AG04449 (cell line): ENCODE data around the gene BTBD18.

Experiments used
- CTCF ChIA-PET: fragments of 350-600 bp; formaldehyde crosslinking; extraction: SDS; loops from one replicate; lab custom pipeline; 2021; ENCODE audit warnings: antibody characterized with exemption; lab: Yijun Ruan, JAX
- POLR2A ChIA-PET: fragments of 400-600, 350-600 bp; formaldehyde crosslinking; extraction: SDS; loops from one replicate; lab custom pipeline; 2020; ENCODE audit warnings: antibody characterized with exemption, inconsistent platforms; lab: Yijun Ruan, JAX
- DNase-seq: peaks from one replicate; pipeline ENCODE4 v3.0.0-alpha.2; 2010; ENCODE audit warnings: low read depth, low spot score
- H3K4me3 ChIP-seq: 2 replicates; pipeline ENCODE4 v1.5.1; 2011; ENCODE audit warnings: low read depth, mild to moderate bottlenecking, control low read depth, low read length
- TF ChIP-seq, protein P1 (sequence below): IDR thresholded peaks from one replicate; pipeline ENCODE4 v1.5.1; 2011; ENCODE audit warnings: mild to moderate bottlenecking, moderate library complexity, low read length, control low read depth, inconsistent platforms; ENCODE audit not compliant: insufficient read depth; ENCODE audit errors: missing control alignments

BTBD18 gene

GRCh38 chr11:57751676-57752253, at the start of gene BTBD18:
Gene BTBD18, minus strand, starts transcription at chr11:57751819. Its CDS starts 631 bp downstream, at chr11:57751188.
- DNase-seq = no peak
- POLR2A ChIA-PET = interaction anchor here (0.6 to 1.6 kb wide), 4 partner anchors 10 to 308 kb away, joined by 3 to 8 read pairs (median 3); partner anchors contain the start of gene SELENOH
- TF ChIP-seq, protein P1, sequence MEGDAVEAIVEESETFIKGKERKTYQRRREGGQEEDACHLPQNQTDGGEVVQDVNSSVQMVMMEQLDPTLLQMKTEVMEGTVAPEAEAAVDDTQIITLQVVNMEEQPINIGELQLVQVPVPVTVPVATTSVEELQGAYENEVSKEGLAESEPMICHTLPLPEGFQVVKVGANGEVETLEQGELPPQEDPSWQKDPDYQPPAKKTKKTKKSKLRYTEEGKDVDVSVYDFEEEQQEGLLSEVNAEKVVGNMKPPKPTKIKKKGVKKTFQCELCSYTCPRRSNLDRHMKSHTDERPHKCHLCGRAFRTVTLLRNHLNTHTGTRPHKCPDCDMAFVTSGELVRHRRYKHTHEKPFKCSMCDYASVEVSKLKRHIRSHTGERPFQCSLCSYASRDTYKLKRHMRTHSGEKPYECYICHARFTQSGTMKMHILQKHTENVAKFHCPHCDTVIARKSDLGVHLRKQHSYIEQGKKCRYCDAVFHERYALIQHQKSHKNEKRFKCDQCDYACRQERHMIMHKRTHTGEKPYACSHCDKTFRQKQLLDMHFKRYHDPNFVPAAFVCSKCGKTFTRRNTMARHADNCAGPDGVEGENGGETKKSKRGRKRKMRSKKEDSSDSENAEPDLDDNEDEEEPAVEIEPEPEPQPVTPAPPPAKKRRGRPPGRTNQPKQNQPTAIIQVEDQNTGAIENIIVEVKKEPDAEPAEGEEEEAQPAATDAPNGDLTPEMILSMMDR = peak; percentile 52
- CTCF ChIA-PET = interaction anchor here (0.6 to 9.9 kb wide), 21 partner anchors 9 to 772 kb away, joined by 3 to 200 read pairs (median 7); partner anchors contain the start of genes CTNND1 and SELENOH
- no peak within 1 kb of the TSS for H3K4me3 ChIP-seq

DNA sequence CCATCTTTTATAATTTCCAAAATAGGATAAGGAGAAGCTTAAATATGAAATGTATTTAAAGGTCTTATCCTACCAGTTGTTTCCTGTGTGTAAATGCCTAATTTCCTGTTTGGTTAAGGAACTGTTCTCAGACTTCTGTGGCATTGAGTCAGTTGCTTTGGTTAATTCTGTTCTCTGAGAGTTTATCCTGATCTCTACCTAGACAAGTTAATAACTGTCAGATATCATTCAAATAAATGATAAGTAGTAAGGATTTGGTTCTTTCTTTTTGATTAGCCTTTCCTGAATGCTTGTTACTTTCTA, 49.5 kb upstream of the BTBD18 start:
- DNase-seq = no peak
- H3K4me3 ChIP-seq = no peak overlapping the region
- TF ChIP-seq, protein P1 = no peak
- ChIA-PET POLR2A (interaction anchor here (0.7 to 1.4 kb wide), 4 partner anchors 40 to 713 kb away, joined by 3 to 7 read pairs (median 5); partner anchors contain the start of genes CTNND1 and SELENOH), CTCF (interaction anchor here (0.8 to 13.5 kb wide), 42 partner anchors 9 to 747 kb away, joined by 3 to 315 read pairs (median 5); partner anchors contain the start of genes BTBD18, CTNND1, MED19 and SELENOH)

GRCh38 chr11:57800444-57801182, 49.0 kb upstream of the BTBD18 start:
- TF ChIP-seq, protein P1 = peak; percentile 66
- no peak for DNase-seq
- no peak overlapping the region for H3K4me3 ChIP-seq
- ChIA-PET POLR2A (interaction anchor here (0.7 to 1.4 kb wide), 4 partner anchors 39 to 713 kb away, joined by 3 to 7 read pairs (median 5); partner anchors contain the start of genes CTNND1 and SELENOH), CTCF (interaction anchor here (0.6 to 13.5 kb wide), 47 partner anchors 10 to 747 kb away, joined by 3 to 315 read pairs (median 5); partner anchors contain the start of genes BTBD18, CTNND1, MED19 and SELENOH)

GRCh38 chr11:57798905-57799559, 47.4 kb upstream of the BTBD18 start:
- POLR2A ChIA-PET = interaction anchor here (0.7 to 1.2 kb wide), 2 partner anchors 58 to 241 kb away, joined by 4 to 5 read pairs; partner anchors contain the start of gene SELENOH
- TF ChIP-seq, protein P1 = no peak
- no peak for DNase-seq
- no peak overlapping the region for H3K4me3 ChIP-seq
- CTCF ChIA-PET = interaction anchor here (1.2 to 13.5 kb wide), 12 partner anchors 9 to 713 kb away, joined by 3 to 315 read pairs (median 16); partner anchors contain the start of genes BTBD18 and CTNND1

DNA sequence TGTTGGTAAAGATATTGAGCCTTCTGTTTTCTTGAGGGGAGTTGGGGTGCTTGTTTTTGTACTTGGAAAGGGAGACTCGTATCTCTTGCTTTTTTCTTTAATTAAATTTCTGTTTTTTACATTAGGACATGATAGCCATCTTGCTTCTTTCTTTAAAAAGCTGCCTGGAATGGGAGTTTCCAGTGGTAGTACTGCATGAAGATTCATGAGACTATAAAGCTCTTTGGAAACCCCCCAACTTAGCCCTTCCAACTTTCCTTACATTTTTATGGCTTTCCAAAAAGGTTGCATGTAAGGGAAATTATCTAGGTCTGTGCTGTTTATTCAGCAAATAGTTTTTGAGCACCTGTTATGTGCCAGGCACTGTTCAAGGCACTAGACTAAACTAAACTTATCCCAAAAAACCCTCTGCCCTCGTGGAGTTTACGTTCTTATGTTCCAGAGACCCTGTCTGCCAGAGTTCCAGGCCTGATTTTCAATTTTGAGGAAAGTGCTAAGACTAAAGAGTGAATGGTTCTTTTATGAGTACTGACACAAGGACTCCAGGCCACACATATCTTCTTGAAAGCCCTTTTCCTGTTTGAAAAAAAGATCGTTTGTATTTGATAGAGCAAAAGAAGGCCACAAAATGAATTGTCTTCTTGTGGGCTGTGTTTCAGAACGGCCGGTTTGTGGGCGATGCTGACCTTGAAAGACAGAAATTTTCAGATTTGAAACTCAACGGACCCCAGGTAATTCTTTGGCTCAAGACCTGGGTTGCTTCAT, 41.9 kb upstream of the BTBD18 start:
- DNase-seq = no peak
- H3K4me3 ChIP-seq = no peak overlapping the region
- TF ChIP-seq, protein P1 = no peak
- ChIA-PET CTCF (interaction anchor here (0.8 to 2.6 kb wide), 5 partner anchors 30 to 42 kb away, joined by 3 to 10 read pairs (median 4); partner anchors contain the start of gene BTBD18), POLR2A (no interaction called here)
